Measurements from ENCODE around the gene KCNA10.

Gene KCNA10

DNA sequence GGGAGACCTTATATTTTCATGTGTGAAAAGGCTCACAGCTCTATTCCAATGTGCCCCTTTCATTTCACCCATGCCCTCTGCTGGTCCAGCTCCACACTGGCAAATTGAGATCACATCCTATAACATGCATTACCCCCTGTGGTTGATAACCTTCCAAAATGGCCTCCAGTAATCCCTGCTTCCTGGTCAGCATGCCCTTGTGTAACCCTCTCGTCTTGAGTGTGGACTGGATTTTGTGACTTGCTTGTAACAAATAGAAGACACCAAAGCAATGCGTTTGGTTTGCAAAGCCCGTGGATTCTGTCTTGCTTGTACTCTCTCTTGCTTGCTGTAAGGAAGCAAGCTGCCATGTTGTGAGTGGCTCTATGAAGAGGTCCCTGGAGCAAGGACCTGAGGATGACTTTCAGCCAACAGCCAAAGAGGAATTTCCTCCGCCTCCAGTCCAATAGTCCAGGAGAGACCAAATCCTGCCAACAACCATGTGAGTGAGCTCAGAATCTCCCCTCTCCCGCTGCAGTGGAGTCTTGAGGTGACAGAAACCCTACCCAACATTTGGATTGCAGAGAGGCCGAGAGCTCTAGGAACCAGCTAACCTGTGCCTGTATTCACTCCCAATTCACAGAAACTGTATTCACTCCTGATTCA is 17.4 kb downstream of the KCNA10 start:
- Mint-ChIP-seq H3K27ac (no peak overlapping the region), H3K9me3 (no peaks in the 10 kb centered on the region), H3K4me3 (no peak overlapping the region)

GRCh38 chr1:110498270-110498669 is 20.7 kb downstream of the KCNA10 start:
- Mint-ChIP-seq H3K27ac (no peak overlapping the region), H3K27me3 (peaks cover 0 to 4% of the 10 kb centered on the region in 2 donors), H3K36me3 (no peaks in the 10 kb centered on the region), H3K9me3 (no peaks in the 10 kb centered on the region), H3K4me1 (peaks cover 9 to 14% of the 10 kb centered on the region in 2 donors), H3K4me3 (no peak overlapping the region)
- ATAC-seq (replicated peaks): no peak
- no peak for DNase-seq

More for the DNA sequence above, 17.4 kb downstream of the KCNA10 start:
- no peak for DNase-seq
- ATAC-seq (replicated peaks): no peak
- no peaks in the 10 kb centered on the region for H3K36me3 Mint-ChIP-seq
- peaks cover 9 to 14% of the 10 kb centered on the region in 2 donors for H3K4me1 Mint-ChIP-seq
- H3K27me3 Mint-ChIP-seq: peaks cover 8 to 11% of the 10 kb centered on the region in 2 donors

DNA sequence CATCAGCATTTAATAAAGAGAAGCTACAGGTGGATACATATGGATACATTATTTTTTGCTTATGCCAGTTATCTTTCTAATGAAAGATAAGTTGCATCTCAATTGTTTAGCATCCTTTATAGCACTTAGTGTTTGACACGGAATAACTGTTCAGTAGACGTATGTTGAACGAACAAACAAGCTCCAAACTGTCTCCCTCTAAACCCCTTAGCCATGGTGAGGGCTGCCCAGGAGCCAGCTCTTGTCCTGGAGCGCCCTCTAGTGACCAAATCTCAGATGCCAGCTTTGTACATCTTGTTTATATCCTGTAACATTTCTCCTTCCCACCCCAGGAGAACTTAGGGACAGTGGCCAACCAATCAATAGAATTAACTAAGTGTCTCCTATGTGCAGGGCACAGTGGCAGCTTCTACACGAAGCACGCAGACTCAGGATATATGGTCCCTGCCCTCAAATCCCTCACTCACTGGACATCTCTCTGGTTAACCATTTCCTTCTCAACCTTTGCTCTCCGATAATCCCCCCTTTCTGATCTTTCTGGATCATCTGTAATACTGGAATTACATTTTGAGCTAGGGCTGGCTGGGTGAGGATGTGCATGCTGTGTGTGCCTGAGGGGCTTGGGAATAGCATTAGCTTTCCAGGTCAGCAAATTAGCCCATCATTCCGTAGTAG is 22.9 kb downstream of the KCNA10 start:
- no peaks in the 10 kb centered on the region for H3K9me3 Mint-ChIP-seq
- ATAC-seq (replicated peaks) (peak; percentile 92 to 94), DNase-seq (peak; percentile 54)
- H3K36me3 Mint-ChIP-seq: no peaks in the 10 kb centered on the region
- H3K4me3 Mint-ChIP-seq: no peak overlapping the region
- H3K4me1 Mint-ChIP-seq: no peaks in the 10 kb centered on the region
- H3K27ac Mint-ChIP-seq: no peak overlapping the region
- H3K27me3 Mint-ChIP-seq: peaks cover 0 to 4% of the 10 kb centered on the region in 2 donors

GRCh38 chr1:110494522-110495406 is 24.2 kb downstream of the KCNA10 start:
- peaks cover 0 to 4% of the 10 kb centered on the region in 2 donors for H3K27me3 Mint-ChIP-seq
- H3K36me3 Mint-ChIP-seq: no peaks in the 10 kb centered on the region
- no peak overlapping the region for H3K4me3 Mint-ChIP-seq
- H3K9me3 Mint-ChIP-seq: no peaks in the 10 kb centered on the region
- DNase-seq (no peak), ATAC-seq (replicated peaks) (no peak)
- no peaks in the 10 kb centered on the region for H3K4me1 Mint-ChIP-seq
- no peak overlapping the region for H3K27ac Mint-ChIP-seq

GRCh38 chr1:110494036-110494435 is 24.9 kb downstream of the KCNA10 start:
- peaks cover 0 to 4% of the 10 kb centered on the region in 2 donors for H3K27me3 Mint-ChIP-seq
- H3K4me3 Mint-ChIP-seq: no peak overlapping the region
- ATAC-seq (replicated peaks) (no peak), DNase-seq (no peak)
- no peaks in the 10 kb centered on the region for H3K36me3 Mint-ChIP-seq
- H3K4me1 Mint-ChIP-seq: no peaks in the 10 kb centered on the region
- H3K9me3 Mint-ChIP-seq: no peaks in the 10 kb centered on the region
- no peak overlapping the region for H3K27ac Mint-ChIP-seq

GRCh38 chr1:110493059-110493699 is 25.8 kb downstream of the KCNA10 start:
- Mint-ChIP-seq H3K4me1 (no peaks in the 10 kb centered on the region), H3K36me3 (no peaks in the 10 kb centered on the region), H3K27me3 (peaks cover 0 to 4% of the 10 kb centered on the region in 2 donors), H3K4me3 (no peak overlapping the region), H3K9me3 (no peaks in the 10 kb centered on the region), H3K27ac (no peak overlapping the region)
- ATAC-seq (replicated peaks) (no peak), DNase-seq (no peak)

GRCh38 chr1:110492573-110492972 is 26.4 kb downstream of the KCNA10 start:
- DNase-seq: no peak
- no peaks in the 10 kb centered on the region for H3K36me3 Mint-ChIP-seq
- peaks cover 4% of the 10 kb centered on the region in 2 donors for H3K27me3 Mint-ChIP-seq
- H3K4me1 Mint-ChIP-seq: no peaks in the 10 kb centered on the region
- no peaks in the 10 kb centered on the region for H3K9me3 Mint-ChIP-seq
- ATAC-seq (replicated peaks): no peak
- H3K27ac Mint-ChIP-seq: no peak overlapping the region
- no peak overlapping the region for H3K4me3 Mint-ChIP-seq

GRCh38 chr1:110490791-110491451 is 28.1 kb downstream of the KCNA10 start:
- ATAC-seq (replicated peaks): no peak
- no peak overlapping the region for H3K27ac Mint-ChIP-seq
- no peaks in the 10 kb centered on the region for H3K4me1 Mint-ChIP-seq
- H3K36me3 Mint-ChIP-seq: no peaks in the 10 kb centered on the region
- H3K27me3 Mint-ChIP-seq: peaks cover 4 to 9% of the 10 kb centered on the region in 2 donors
- no peak for DNase-seq
- no peak overlapping the region for H3K4me3 Mint-ChIP-seq
- H3K9me3 Mint-ChIP-seq: no peaks in the 10 kb centered on the region

GRCh38 chr1:110489973-110490542 is 28.9 kb downstream of the KCNA10 start:
- ATAC-seq (replicated peaks) (no peak), DNase-seq (no peak)
- Mint-ChIP-seq H3K27me3 (peaks cover 6 to 18% of the 10 kb centered on the region in 2 donors), H3K9me3 (no peaks in the 10 kb centered on the region), H3K27ac (no peak overlapping the region), H3K4me3 (no peak overlapping the region), H3K36me3 (no peaks in the 10 kb centered on the region), H3K4me1 (no peaks in the 10 kb centered on the region)

- Mint-ChIP-seq H3K4me3 (no peak overlapping the region), H3K9me3 (no peaks in the 10 kb centered on the region), H3K27ac (no peak overlapping the region), H3K27me3 (peaks cover 9 to 22% of the 10 kb centered on the region in 2 donors), H3K36me3 (no peaks in the 10 kb centered on the region), H3K4me1 (no peaks in the 10 kb centered on the region)
- ATAC-seq (replicated peaks): no peak
- DNase-seq: no peak
Measured at GRCh38 chr1:110489406-110489805, 29.6 kb downstream of the KCNA10 start.

- Mint-ChIP-seq H3K27ac (no peak overlapping the region), H3K27me3 (peaks cover 11 to 25% of the 10 kb centered on the region in 2 donors), H3K4me3 (no peak overlapping the region), H3K9me3 (no peaks in the 10 kb centered on the region), H3K36me3 (no peaks in the 10 kb centered on the region), H3K4me1 (no peaks in the 10 kb centered on the region)
- ATAC-seq (replicated peaks): no peak
- DNase-seq: no peak
Measured at GRCh38 chr1:110488867-110489266, 30.1 kb downstream of the KCNA10 start.

DNA sequence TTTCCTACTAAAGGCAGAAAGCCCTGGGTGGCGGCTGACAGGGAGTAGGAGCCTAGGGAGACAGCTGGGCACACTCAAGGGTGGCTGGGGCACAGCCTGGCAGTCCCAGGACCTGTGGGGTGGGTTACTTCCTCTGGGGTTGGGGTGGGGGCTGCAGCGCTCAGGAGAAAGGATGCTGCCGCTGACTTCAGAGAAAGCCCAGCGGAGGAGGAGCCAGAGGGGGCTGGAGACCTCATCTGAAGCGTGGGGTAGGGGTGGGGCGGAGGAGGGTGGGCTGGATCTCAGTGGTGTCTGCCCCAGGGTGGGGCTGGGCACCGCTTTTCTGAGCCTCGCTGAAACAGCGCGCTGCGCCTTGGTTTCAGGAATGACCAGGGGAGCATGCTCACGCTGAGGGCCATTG is 30.8 kb downstream of the KCNA10 start:
- H3K36me3 Mint-ChIP-seq: no peaks in the 10 kb centered on the region
- H3K27ac Mint-ChIP-seq: no peak overlapping the region
- peaks cover 18 to 32% of the 10 kb centered on the region in 2 donors for H3K27me3 Mint-ChIP-seq
- no peaks in the 10 kb centered on the region for H3K9me3 Mint-ChIP-seq
- H3K4me1 Mint-ChIP-seq: no peaks in the 10 kb centered on the region
- no peak for ATAC-seq (replicated peaks)
- DNase-seq: no peak
- no peak overlapping the region for H3K4me3 Mint-ChIP-seq

- Mint-ChIP-seq H3K27ac (no peak overlapping the region), H3K9me3 (no peaks in the 10 kb centered on the region), H3K4me1 (no peaks in the 10 kb centered on the region), H3K4me3 (no peak overlapping the region), H3K36me3 (no peaks in the 10 kb centered on the region), H3K27me3 (peaks cover 21 to 35% of the 10 kb centered on the region in 2 donors)
- DNase-seq (no peak), ATAC-seq (replicated peaks) (no peak)
Measured at GRCh38 chr1:110487726-110488125, 31.2 kb downstream of the KCNA10 start.

All from stimulated activated naive B cell treated with anti-CD40 and anti-IgM and Interleukin-4, amounts not matched to agents 10 μg/mL and 1 μg/mL and 100 μg/mL, for 72 hours (primary cell).